ENCODE results near the gene EPHA6. TPM values are rescaled to one million over a fixed set of nuclear protein-coding genes. Genes with fewer than 3 reads are reported as not detected.

The EPHA6 gene
- total RNA-seq, 1 experiment from 2014 or later: 1.1 TPM

DNA sequence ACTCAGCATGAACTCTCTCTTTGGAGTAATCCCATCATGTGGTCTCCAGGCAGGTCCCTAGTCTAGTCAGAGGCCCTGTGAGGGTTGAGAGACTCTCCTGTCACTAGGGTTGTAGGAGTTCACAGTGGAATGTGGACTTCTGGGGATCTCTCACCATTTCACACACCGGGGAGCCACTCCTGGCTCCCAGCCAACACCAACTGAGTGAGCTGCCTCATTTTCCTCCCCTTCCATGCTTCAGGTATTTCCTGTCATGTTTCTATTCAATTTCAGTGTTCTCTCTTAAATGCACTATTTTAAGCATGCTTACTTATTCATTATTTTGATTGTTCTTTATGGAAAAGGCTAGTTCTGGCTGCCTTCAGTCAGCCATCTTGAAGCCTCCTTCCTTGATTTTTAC is 482.6 kb downstream of the EPHA6 start:
- Mint-ChIP-seq H3K27ac (ENCODE audit: unreplicated experiment) (no peak overlapping the region), H3K4me3 (ENCODE audit: low read depth, unreplicated experiment) (no peak overlapping the region), H3K9me3 (ENCODE audit: low read depth, unreplicated experiment) (peaks cover 8% of the 10 kb centered on the region), H3K36me3 (ENCODE audit: insufficient read depth, unreplicated experiment) (no peaks in the 10 kb centered on the region), H3K27me3 (ENCODE audit: unreplicated experiment) (no peaks in the 10 kb centered on the region), H3K4me1 (ENCODE audit: low read depth, unreplicated experiment) (no peaks in the 10 kb centered on the region)
- no peak for DNase-seq
- intact Hi-C loops (cut with micrococcal nuclease; ENCODE audit: unreplicated experiment): no loop called here
- CTCF ChIA-PET: no interaction called here
- BruUV-seq (replicated peaks): no TSS peak
- TF ChIP-seq CTCF (IDR thresholded peaks at IDR 0.05; ENCODE audit: unreplicated experiment): no peak

- Mint-ChIP-seq H3K4me3 (ENCODE audit: low read depth, unreplicated experiment) (no peak overlapping the region), H3K27ac (ENCODE audit: unreplicated experiment) (no peak overlapping the region), H3K4me1 (ENCODE audit: low read depth, unreplicated experiment) (no peaks in the 10 kb centered on the region), H3K27me3 (ENCODE audit: unreplicated experiment) (no peaks in the 10 kb centered on the region), H3K36me3 (ENCODE audit: insufficient read depth, unreplicated experiment) (no peaks in the 10 kb centered on the region), H3K9me3 (ENCODE audit: low read depth, unreplicated experiment) (no peaks in the 10 kb centered on the region)
- DNase-seq: no peak
- CTCF ChIA-PET: no interaction called here
- no peak for TF ChIP-seq CTCF (IDR thresholded peaks at IDR 0.05; ENCODE audit: unreplicated experiment)
- intact Hi-C loops (cut with micrococcal nuclease; ENCODE audit: unreplicated experiment): no loop called here
- BruUV-seq (replicated peaks): no TSS peak
These were observed 486.7 kb downstream of the EPHA6 start for GRCh38 chr3:97301114-97301513.

GRCh38 chr3:97306226-97306625 is 491.8 kb downstream of the EPHA6 start:
- no peaks in the 10 kb centered on the region for H3K27me3 Mint-ChIP-seq (ENCODE audit: unreplicated experiment)
- no peak for TF ChIP-seq CTCF (IDR thresholded peaks at IDR 0.05; ENCODE audit: unreplicated experiment)
- no peak for DNase-seq
- no peaks in the 10 kb centered on the region for H3K36me3 Mint-ChIP-seq (ENCODE audit: insufficient read depth, unreplicated experiment)
- H3K27ac Mint-ChIP-seq (ENCODE audit: unreplicated experiment): no peak overlapping the region
- no TSS peak for BruUV-seq (replicated peaks)
- H3K4me3 Mint-ChIP-seq (ENCODE audit: low read depth, unreplicated experiment): no peak overlapping the region
- H3K4me1 Mint-ChIP-seq (ENCODE audit: low read depth, unreplicated experiment): no peaks in the 10 kb centered on the region
- intact Hi-C loops (cut with micrococcal nuclease; ENCODE audit: unreplicated experiment): no loop called here
- no peaks in the 10 kb centered on the region for H3K9me3 Mint-ChIP-seq (ENCODE audit: low read depth, unreplicated experiment)
- CTCF ChIA-PET: no interaction called here

GRCh38 chr3:97338375-97338774 is 524.0 kb downstream of the EPHA6 start:
- no peak for TF ChIP-seq CTCF (IDR thresholded peaks at IDR 0.05; ENCODE audit: unreplicated experiment)
- Mint-ChIP-seq H3K4me3 (ENCODE audit: low read depth, unreplicated experiment) (no peak overlapping the region), H3K27me3 (ENCODE audit: unreplicated experiment) (no peaks in the 10 kb centered on the region), H3K27ac (ENCODE audit: unreplicated experiment) (no peak overlapping the region), H3K36me3 (ENCODE audit: insufficient read depth, unreplicated experiment) (no peaks in the 10 kb centered on the region), H3K9me3 (ENCODE audit: low read depth, unreplicated experiment) (no peaks in the 10 kb centered on the region), H3K4me1 (ENCODE audit: low read depth, unreplicated experiment) (no peaks in the 10 kb centered on the region)
- BruUV-seq (replicated peaks): no TSS peak
- intact Hi-C loops (cut with micrococcal nuclease; ENCODE audit: unreplicated experiment): no loop called here
- no peak for DNase-seq
- CTCF ChIA-PET: no interaction called here

DNA sequence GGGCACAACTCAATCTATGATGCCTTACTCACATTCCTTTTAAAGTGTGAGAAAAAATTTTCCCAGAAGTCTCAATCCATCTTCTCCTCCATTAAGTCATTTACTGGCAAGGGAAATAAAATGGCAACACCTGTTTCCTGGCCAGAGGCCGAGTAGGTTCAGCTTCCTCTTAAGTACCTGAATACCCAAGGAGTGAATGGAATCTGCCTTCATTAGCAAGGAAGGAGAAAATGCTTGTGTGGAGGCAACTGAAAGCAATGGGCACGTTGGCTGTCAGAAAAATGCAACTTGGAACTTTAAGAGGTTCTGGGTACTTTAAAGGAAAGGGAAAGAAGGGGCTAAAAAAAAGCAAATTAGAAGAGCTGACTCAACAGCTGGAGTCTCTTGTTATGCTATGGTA is 526.5 kb downstream of the EPHA6 start:
- Mint-ChIP-seq H3K27ac (ENCODE audit: unreplicated experiment) (no peak overlapping the region), H3K4me3 (ENCODE audit: low read depth, unreplicated experiment) (no peak overlapping the region), H3K9me3 (ENCODE audit: low read depth, unreplicated experiment) (no peaks in the 10 kb centered on the region), H3K27me3 (ENCODE audit: unreplicated experiment) (no peaks in the 10 kb centered on the region), H3K4me1 (ENCODE audit: low read depth, unreplicated experiment) (no peaks in the 10 kb centered on the region), H3K36me3 (ENCODE audit: insufficient read depth, unreplicated experiment) (no peaks in the 10 kb centered on the region)
- no TSS peak for BruUV-seq (replicated peaks)
- CTCF ChIA-PET: no interaction called here
- intact Hi-C loops (cut with micrococcal nuclease; ENCODE audit: unreplicated experiment): no loop called here
- no peak for DNase-seq
- TF ChIP-seq CTCF (IDR thresholded peaks at IDR 0.05; ENCODE audit: unreplicated experiment): no peak

Data from Calu3 (cell line).